SKM-1 (cell line): ENCODE results near the gene ARHGAP18.
A peak's percentile ranks its signal among the peaks of the same experiment; 100 is the strongest.

Source experiments
- DNase-seq: peaks from one replicate; lab custom pipeline; 2025; ENCODE audit not compliant: unreplicated experiment; lab: John Stamatoyannopoulos, UW

Gene ARHGAP18

DNA sequence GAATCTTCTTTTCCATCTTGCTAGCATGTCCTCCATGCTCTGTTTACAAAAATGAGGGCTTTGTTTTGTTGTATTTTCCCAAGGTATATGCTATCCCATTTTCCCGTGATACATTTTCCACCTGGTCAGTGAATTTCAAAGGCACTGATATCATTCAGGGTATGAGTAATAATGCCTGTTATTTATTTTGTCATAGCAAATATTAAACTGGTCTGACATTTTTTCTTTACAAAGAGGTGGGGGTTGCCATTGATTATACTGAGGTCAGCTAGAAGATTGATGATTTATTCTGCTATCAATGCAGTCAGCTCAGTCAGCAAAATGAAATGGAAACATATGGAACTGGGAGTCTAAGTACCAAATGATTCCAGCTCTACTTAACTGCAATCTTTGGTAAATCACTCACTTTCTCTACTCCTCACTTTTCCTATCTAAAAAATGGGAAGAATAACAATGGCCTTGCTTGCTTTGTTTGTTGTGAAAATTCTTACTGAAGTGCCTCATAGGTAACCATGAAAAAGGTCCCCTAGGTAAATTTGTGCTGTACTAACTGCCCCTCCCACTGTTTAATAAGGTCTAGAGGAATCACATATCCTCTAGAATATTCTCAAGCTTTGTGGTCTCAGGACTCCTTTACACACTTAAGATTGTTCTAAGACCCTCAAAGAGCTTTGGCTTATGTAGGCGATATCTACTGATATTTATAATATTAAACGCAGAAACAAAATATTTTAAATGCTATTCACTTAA lies 64.0 kb downstream of the ARHGAP18 start:
- DNase-seq, result no peak

DNA sequence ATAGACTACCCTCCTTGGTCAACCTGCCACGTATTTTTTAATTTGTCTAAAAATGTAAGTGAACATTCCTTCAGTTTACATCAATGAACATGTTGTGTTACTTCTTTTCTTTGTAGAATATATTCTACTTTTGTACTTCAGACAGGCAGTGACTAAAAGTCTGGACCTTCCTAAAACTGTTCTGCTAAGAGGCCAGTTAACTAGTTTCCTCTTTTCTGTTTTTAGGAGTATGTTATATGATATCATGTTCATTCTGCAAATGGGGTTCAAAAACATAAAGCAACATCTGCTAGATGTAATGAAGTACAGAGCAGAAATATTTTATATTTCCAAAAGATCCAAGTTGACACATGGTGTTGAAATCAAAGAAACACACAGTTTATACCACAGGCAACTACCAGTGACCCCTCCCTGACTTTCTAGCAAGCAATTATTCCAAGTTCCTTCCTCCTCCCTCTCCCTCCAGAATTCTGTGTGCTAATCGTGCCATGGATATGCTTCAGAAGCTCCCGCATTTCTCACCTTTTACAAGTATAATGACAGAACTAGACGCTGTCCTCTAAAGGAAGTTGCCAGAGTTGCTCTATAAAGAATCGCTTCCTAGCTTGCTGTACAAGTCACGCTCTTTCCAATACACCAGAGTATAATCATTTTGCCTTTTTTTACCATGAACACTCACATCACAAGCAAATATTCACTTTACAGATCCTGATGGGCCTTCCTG lies 64.7 kb downstream of the ARHGAP18 start:
- DNase-seq, result peak; percentile 20

DNA sequence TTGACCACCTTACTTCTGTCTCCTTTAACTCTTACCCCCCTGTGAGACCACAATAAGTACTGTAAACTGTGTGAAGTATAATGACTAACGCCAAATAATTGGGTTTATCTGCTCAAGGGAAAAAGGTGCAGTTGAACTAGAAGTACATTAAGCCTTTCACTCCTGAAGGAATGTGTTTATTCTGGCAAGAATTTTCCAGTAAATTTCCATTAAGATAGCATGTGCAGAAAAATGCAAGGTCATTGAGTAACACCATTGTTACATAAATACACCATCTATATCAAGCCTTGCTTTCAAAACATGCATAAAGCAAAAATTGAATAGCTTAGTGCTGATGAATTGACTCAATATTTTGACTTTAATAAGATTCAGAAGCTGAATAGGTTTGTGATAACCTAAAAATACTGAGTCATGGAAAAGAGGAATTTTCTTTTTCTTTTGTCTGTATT lies 65.4 kb downstream of the ARHGAP18 start:
- DNase-seq, result no peak

DNA sequence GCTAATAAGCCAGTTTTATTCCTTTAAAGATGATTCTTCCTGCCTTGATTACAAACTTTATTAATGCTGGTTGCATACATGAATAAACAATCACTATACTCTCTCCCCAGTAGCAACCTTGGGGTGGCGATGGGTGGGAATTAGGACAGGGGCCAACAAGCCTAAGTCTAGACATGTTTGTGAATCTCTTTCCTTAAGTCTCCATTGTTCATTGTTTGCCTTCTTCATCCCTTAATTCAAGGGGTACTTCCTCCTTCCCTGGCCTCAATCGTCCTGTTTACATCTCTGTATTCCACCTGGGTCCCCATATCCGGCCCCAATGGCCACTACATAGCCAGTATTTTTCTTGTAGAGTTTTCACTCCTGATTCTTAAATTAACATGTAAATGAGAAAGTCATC lies 66.0 kb downstream of the ARHGAP18 start:
- no peak for DNase-seq

DNA sequence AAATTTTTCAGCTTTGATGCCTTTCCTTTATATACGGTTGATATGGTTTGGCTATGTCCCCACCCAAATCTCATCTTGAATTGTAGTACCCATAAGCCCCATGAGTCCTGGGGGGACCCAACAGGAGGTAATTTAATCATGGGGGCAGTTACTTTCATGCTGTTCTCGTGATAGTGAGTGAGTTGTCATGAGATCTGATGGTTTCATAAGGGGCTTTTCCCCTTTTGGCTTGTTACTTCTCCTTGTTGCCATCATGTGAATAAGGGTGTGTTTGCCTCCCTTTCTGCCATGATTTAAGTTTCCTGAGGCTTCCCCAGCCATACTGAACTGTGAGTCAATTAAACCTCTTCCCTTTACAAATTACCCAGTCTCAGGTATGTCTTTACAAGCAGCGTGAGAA lies 66.8 kb downstream of the ARHGAP18 start:
- no peak for DNase-seq

DNA sequence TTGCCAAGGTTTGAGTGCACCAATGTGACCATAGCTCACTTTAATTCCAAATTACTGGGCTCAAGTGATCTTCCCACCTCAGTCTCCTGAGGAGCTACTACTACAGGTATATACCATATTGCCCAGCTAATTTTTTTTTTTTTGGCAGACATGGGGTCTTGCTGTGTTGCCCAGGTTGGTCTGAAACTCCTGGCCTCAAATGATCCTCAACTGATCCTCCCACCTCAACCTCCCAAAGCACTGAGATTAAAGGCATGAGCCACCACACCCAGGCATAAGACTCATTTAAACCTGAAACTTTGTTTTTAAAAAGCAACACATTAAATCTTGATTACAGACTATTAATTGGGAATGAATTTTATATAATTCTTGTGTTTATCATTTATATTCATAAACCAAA lies 67.7 kb downstream of the ARHGAP18 start:
- no peak for DNase-seq

DNA sequence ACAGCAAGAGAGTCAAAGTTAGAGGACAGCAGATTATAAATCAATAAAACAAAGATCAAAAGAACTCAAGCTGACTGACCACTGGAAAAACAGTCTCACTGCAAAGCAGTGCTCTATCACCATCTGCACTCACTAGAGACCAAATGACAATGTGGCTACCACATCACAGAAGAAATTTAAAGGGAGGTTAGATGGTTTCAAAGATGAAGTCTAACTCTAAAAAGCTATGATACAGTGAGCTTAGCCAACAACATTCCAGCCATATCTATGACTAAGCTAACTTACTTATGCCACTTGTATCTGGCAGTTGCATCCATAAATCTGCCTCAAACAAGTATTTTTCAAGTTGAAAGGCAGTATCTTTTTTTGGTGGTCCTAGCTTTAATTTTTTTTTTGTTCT lies 68.6 kb downstream of the ARHGAP18 start:
- no peak for DNase-seq

DNA sequence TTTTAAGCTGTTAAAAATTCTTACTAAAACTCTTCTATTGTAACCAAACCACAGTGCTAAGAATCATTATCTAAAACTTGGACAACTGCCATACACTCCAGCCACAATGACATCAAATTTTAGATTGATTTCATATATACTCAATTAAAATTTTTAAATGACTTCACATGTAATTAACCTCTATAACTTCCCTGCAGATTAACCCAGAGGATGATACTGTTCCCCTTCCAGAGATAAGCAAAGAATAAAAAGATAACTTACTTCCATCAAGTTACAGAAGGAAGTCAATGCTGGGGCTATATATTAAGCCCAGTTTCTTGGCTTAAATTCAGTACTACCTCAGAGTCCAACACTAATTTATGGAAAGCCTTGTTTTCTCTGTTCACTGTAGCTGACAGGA lies 71.3 kb downstream of the ARHGAP18 start:
- DNase-seq, result no peak

DNA sequence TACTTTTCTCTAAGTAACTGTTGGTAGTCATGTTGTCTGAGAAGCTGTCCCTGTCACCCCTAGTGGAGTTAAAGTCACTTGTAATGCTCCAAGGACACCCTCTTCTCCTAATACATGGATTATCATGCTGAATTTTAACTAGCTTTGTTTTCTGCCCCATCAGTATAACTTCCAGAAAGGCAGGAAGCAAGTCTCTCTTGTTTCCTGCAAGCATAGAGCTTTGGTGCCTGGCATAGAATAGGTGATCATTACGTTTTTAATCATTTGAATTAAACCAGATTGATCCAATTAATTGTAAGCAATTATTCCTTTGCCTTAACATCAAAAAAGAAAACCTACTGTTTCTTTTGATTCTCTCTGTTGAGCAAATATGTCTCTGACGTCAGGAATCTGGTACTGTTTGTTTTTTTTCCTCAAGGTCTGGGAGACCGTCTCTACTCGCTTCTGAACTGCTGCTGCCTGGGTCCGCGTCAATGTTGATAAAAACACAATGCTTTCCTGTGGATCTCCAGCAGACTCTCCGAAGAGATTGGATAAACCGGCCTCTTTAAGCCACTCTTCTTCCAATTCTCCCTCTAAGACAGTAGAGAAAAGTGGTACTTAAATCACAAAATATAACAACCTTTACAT lies 71.8 kb downstream of the ARHGAP18 start:
- no peak for DNase-seq

DNA sequence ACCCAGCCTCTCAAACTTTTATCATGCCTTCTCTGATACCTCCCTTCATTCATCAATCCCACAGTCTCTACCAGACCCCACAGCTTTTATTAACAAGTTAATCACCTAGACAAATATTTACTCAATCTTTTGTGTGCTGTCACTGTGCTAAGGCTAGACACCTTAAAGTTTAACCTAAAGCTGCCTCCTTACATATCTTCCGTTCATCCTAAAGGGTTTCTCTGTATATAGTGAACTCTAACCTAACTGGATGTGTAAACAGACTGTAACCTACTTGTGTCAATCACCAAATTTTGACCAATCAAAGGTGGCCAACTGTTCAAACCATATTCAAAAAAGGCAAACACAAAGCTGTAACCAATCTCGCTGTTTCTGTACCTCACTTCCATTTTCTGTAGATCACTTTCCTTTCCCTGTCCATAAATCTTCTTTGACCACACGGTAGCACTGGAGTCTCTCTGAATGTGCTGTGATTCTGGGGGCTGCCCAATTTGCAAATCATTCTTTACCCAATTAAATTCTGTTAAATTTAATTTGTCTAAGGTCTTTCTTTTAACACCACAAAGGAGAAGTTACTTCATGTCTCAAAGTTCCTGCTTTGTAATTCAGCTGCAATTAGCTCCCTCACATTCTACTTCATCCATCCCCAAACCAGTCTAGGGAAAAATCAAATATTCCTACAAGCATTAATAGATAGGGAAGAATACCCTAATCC lies 72.5 kb downstream of the ARHGAP18 start:
- no peak for DNase-seq

DNA sequence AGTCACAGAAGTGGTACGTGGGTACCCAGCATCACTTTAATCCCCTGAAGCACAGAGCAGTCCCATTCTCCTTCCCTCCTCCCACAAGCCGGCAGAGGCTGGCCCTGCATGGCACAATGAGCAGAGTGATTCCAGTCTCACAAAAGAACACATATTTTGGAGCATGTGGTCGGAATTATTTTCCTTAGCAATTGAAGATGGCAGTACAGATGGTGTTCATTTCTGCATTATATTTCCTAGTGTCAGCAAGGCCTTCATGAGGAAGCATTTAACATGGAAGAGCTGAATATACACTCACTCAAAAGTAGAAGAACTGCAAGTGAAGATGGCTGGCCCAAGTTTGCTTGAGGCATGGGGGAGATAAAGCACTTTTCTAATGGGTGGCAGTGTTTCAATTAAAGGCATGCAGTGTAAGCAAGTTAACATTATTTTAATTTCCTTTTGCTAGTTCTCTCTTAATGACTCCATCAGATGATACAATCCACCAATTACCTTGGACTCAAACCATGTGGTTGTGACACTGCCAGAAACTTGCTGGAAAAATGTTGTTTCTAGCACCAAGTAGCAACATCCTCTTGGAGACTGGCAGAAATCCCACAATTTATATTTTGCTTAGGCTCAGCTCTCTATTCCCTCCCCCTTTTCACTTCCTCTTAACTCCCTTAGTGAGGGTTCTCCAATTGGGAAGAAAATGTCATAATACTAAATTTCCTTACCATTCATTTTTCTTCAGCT lies 74.4 kb downstream of the ARHGAP18 start:
- DNase-seq, result no peak

DNA sequence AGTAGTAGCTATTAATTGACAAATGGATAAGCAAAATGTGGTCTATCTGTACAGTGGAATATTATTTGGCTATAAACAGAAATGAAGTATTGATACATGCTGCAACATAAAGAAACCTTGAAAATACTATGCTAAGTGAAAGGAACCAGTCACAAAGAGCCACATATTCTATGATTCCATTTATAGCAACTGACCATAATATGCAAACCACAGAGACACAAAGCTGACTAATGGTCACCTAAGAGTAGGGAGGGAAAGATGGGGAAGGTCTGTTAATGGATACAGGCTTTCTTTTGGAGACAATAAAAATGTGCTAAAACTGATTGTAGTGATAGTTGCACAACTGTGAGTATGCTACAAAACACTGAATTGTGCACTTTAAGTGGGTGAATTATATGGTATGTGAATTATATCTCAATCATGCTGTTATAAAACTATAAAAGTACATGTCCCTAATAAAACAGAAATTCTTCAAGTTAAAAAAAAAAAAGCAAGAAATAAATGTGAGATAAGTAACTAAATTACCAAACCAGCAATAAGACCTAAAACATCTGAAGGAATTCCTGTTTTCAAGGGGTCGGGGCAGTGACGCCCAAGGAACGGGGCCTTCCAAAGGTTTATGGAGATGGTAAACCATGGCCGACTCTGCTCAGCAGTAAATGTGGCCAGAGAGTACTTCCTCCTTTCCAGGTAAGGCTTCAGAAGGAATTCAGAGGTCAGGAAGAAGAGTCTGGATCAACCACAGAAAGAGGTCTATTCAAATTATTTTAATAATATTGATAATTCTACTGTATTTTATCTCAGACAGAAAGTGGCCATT lies 75.4 kb downstream of the ARHGAP18 start:
- no peak for DNase-seq

DNA sequence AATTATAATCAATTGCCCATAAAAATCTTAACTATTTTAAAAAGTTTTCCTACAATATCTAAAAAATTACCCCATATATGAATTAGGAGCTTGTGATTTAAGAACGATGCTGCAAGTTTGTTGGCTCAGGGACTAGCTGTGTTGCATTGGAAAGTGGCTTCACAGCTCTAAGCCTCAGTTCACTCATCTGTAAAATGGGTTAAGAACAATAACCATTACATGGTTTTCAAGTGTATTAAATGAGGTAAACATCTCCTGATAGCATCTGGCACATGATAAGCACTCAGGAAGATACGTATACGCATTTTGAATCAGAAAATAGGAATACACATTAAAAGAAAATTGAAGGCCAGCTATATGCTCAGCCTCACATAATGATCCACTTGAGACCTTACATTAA lies 76.4 kb downstream of the ARHGAP18 start:
- no peak for DNase-seq

DNA sequence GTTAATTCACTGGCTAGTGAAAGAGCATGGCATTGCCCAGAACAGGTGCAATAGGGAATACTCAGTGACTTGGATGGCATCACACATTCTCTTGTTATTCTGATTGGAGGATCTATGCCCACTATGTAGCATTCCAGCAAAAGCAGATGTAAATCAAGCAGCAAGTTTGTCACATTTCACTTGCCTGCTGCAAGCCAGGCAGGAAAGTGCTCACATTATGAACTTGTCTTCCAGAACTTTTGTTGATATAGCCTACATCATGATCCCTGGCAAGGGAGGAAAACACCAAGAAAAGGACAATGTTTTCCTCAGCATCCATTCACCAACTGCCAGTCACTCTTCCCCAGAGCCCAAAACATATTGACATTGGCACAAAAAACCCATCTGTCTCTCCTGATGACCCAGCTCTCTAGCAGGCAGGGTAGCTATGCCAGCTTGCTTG lies 77.8 kb downstream of the ARHGAP18 start:
- no peak for DNase-seq

DNA sequence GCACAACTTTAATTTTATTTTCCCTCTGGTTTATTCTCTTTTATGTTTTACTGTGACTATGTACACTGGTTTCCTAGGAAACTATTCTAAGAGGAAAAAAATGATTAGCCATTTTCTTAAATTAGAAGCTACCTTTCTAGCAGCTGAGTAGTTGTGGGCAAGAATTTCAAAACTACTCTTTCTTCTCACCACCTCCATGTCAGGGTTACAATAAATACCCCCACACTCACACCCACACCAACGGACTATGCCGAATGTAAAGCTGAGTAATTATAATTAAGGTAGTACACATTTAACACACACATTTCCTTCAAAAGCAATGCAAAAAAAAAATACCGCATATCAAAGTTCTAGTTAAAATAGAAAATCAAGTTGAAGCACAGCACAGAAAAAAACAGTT lies 78.9 kb downstream of the ARHGAP18 start:
- no peak for DNase-seq

DNA sequence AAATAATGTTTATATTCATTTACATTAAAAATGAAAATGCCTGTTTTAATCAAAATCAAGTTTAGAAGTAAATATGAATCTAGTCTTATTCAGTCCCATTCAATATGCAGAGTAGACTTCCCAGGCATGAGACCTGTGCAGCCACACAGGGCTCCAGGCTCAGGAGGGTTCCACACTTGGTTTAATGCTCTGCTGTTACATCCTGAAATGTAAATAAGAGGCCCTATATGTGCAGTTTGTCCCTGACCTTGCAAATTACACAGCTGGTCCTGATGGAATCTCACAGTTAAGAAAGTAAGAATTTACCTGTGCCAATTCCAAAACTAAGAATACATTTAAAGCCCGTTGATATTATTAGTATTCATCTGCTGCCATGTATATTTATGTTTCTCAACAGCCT lies 79.4 kb downstream of the ARHGAP18 start:
- DNase-seq, result no peak

DNA sequence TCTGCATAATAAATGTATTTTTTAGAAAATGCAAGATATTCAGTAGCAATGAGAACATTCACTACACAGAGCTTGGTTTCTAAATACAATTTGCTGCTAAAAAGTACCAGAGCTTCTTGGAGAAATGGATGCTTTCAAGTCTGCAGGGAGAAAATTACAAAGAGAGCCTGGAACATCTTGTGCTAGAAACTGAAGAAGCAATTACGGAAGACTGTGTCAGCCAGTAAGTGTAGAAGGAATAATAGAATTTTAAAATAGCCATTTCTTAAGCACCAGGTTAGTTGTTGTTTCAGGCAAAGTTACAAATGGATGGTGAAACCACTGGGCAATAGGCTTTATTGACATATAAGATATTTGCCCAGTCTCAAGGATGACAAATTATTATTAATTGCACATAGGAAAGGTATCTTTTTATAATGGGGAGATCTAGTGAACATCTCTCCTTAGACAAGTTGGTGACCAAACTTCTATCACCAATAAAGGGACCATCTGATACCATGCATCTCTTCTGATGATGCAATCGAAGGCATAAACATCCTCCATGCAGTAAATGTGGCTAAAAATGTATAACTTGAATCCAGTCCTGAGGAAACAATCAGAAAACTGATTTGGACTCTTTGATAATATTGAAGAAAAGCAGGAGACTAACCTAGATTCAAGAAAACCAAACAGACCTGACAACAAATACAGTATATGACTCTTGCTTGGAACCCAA lies 81.7 kb downstream of the ARHGAP18 start:
- DNase-seq, result no peak

DNA sequence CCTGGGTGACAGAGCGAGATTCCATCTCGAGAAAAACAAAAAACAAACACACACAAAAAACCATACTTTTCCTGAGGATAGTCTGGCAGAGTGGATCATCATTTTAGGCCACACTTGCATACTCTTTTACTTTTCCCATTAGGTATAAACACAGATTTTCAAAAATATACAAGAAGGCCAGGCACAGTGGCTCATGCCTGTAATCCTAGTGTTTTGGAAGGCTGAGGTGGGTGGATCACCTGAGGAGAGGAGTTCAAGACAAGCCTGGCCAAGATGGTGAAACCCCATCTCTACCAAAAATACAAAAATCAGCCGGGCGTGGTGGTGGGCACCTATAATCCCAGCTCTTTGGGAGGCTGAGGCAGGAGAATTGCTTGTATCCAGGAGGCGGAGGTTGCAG lies 85.5 kb downstream of the ARHGAP18 start:
- no peak for DNase-seq

DNA sequence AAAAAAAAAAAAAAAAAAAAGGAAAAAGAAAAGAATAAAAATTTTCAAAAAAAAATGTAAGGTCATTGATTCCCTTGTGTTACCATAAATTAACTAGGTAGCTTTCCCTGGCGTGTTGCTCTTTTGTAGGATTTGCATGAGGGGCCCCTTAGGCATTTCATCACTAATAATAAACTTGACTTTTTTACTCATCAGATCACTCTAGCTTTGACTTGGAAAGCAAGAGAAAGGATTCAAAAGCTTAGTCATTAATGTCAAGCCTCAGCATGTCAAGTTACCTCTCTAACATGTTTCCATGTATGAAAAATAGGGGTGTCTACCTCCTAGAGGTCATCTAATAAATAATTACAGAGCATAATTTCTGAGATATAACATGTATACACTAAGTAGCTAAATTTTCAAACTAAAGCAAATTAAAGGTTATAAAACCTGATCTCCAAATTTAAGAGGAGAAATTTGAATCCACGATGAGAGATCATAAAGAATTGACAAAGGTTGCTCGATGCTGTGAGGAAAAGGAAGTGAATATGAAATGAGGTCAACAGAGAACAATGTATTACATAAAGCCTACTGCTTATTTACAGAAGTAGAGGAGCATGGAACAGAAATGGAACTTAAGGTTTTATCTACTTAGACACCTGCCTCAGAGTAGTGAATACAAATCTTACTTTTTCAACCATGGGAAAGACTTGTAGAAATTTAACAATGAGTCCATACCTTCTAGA lies 86.8 kb downstream of the ARHGAP18 start:
- no peak for DNase-seq
